Right cardiac atrium (tissue), 5 donors: ENCODE measurements around the gene TMEM178A. TPM values are rescaled to one million over a fixed set of nuclear protein-coding genes. Genes with fewer than 3 reads are reported as not detected.

Experiments used
- ATAC-seq, 2 donors: fragments of 200-7000 bp; cut with Tn5 transposase; one replicate each; pipeline versions ENCODE4 v1.8.0 to v1.9.1; 2020; ENCODE audit warnings: moderate library complexity in 2 of 2, mild to moderate bottlenecking in 1 of 2
- DNase-seq, 3 donors: peaks; one replicate each; pipeline ENCODE4 v3.0.0-alpha.2; 2020
- H3K27ac ChIP-seq: one replicate; pipeline ENCODE4 v1.5.1; 2013; ENCODE audit warnings: mild to moderate bottlenecking, low read length, control low read depth, moderate library complexity
- H3K27me3 ChIP-seq: one replicate; pipeline ENCODE4 v1.6.1; 2013; ENCODE audit not compliant: control insufficient read depth, insufficient read depth
- H3K4me1 ChIP-seq: one replicate; pipeline ENCODE4 v1.6.1; 2013; ENCODE audit warnings: low read length; ENCODE audit not compliant: control insufficient read depth, insufficient read depth
- H3K4me3 ChIP-seq: one replicate; pipeline ENCODE4 v1.5.1; 2013; ENCODE audit warnings: low read length, control low read depth
- H3K9me3 ChIP-seq: one replicate; pipeline ENCODE4 v1.6.1; 2013; ENCODE audit warnings: low read length; ENCODE audit not compliant: control insufficient read depth
- WGBS: extraction: QIAGEN DNeasy Blood & Tissue Kit; methylation state at CpG from one replicate; pipeline ENCODE4 v1.1.7; 2013; 5-methylcytosine and 5-hydroxymethylcytosine counted together
- intact Hi-C, 4 donors: fragments of 100-400 bp; cut with DNase I; formaldehyde crosslinking; loops; one replicate each; pipeline versions ENCODE4 v1.11.0 to v1.14.0; 2022 to 2023
- polyA plus RNA-seq: library from polyadenylated mRNA; stranded (reverse); fragments of 200-250 nt; gene quantifications from one replicate; pipeline ENCODE4 v1.2.3, GENCODE V29; 2013
- total RNA-seq, 4 donors: library from RNA; stranded (reverse); fragmentation: NEBNext Ultra II Directional; extraction: Animal tissue kit (Norgen Biotek cat#: 25700); gene quantifications; one replicate each; pipeline ENCODE4 v1.2.1, GENCODE V29; 2021
- donor health status: healthy with polysubstance abuse.
- donor health status: DM: no; HTN: yes; CAD: no.
- donor health status: DM: no; HTN: no; CAD: no.
- donor health status: DM: no; HTN: yes; CAD: no; lungs with severe emphysema.
- donor health status: DM: yes; HTN: yes; CAD: no.

TMEM178A gene
- total and polyA plus RNA-seq, 5 donors: 2.1 to 6.0 (median 4.5) TPM

- Histone ChIP-seq H3K27me3 (no peaks in the 10 kb centered on the region), H3K4me1 (peaks cover 3% of the 10 kb centered on the region), H3K27ac (no peak overlapping the region), H3K4me3 (no peak overlapping the region), H3K9me3 (no peaks in the 10 kb centered on the region)
- ATAC-seq (peak in 1 of 2 donors; percentile 46), DNase-seq (peak in 1 of 3 donors; percentile 33)
- intact Hi-C loops: no loop called here
- 63% methylated on average over 5 of the region's 5 CpGs for WGBS
These were observed 63.2 kb downstream of the TMEM178A start for GRCh38 chr2:39728941-39729351.

- H3K9me3 ChIP-seq: no peaks in the 10 kb centered on the region
- ATAC-seq (no peak), DNase-seq (no peak)
- H3K27ac ChIP-seq: no peak overlapping the region
- 82% methylated on average over 5 of the region's 5 CpGs for WGBS
- H3K4me1 ChIP-seq: peaks cover 3% of the 10 kb centered on the region
- intact Hi-C loops: no loop called here
- no peaks in the 10 kb centered on the region for H3K27me3 ChIP-seq
- no peak overlapping the region for H3K4me3 ChIP-seq
These were observed 64.6 kb downstream of the TMEM178A start for GRCh38 chr2:39730276-39730675.

DNA sequence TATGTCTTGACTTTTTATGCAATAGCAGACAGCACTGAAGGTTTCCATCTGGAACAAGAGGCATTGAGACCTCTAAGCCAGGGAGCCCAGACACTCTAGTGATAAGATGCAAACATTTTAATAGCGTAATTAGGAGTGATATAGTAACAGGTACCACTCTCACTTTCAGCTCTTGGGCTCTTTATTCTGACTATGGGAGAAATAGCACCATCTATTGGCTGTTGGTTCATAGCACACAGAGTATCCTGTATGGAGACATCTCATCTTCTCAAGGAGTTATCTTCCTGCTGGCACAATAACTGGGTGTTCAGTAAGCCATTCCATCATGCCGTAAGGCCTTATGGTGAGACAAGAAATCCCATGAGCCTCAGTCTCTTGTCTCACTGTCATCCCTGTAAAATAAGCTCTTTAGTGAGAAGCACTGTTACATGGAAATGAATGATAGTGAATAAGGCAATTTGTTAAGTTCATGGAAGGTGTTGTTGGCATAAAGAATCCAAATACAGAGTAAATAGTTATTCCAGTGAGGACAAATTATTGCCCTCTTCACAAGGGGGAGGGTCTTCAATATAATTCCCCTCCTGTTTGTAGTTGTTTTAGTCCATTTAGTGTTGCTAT lies 65.1 kb downstream of the TMEM178A start:
- Histone ChIP-seq H3K4me3 (no peak overlapping the region), H3K9me3 (no peaks in the 10 kb centered on the region), H3K27me3 (no peaks in the 10 kb centered on the region), H3K27ac (no peak overlapping the region), H3K4me1 (peaks cover 3% of the 10 kb centered on the region)
- peak; percentile 31 to 50 for ATAC-seq
- 84% methylated on average over 2 of the region's 2 CpGs for whole genome bisulfite sequencing
- intact Hi-C loops: no loop called here
- no peak for DNase-seq

DNA sequence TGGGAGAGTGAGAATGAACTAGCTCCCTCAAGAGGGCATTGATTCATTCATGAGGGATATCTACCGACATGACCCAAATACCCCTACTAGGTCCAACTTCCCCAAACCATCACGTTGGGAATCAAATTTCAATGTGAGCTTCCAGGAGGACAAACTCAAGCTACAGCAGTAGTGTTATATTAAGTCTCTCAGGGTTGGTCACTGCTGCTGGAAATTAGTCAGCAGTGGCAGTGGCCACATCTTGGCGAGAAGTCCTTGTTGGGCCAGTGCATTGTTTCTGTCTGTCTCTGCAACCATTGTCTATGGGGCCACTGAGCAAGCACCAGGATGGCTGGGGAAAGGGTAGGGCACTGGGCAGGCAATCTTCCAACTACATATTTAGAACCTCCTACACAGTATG lies 65.8 kb downstream of the TMEM178A start:
- Histone ChIP-seq H3K27me3 (no peaks in the 10 kb centered on the region), H3K4me3 (no peak overlapping the region), H3K4me1 (peaks cover 3% of the 10 kb centered on the region), H3K9me3 (no peaks in the 10 kb centered on the region), H3K27ac (no peak overlapping the region)
- 89% methylated on average over 3 of the region's 3 CpGs for WGBS
- intact Hi-C loops: no loop called here
- ATAC-seq (no peak), DNase-seq (no peak)

- peak in 1 of 2 donors; percentile 20 for ATAC-seq
- no peak overlapping the region for H3K4me3 ChIP-seq
- intact Hi-C loops: no loop called here
- no peak for DNase-seq
- no peak overlapping the region for H3K27ac ChIP-seq
- no peaks in the 10 kb centered on the region for H3K27me3 ChIP-seq
- H3K4me1 ChIP-seq: peaks cover 3% of the 10 kb centered on the region
- H3K9me3 ChIP-seq: no peaks in the 10 kb centered on the region
- WGBS: 88% methylated on average over 1 of the region's 1 CpG
These were observed 66.8 kb downstream of the TMEM178A start for GRCh38 chr2:39732482-39732881.

GRCh38 chr2:39733070-39733674 lies 67.5 kb downstream of the TMEM178A start:
- Histone ChIP-seq H3K9me3 (no peaks in the 10 kb centered on the region), H3K27ac (no peak overlapping the region), H3K4me3 (no peak overlapping the region), H3K27me3 (no peaks in the 10 kb centered on the region), H3K4me1 (peaks cover 4% of the 10 kb centered on the region)
- 97% methylated on average over 10 of the region's 10 CpGs for WGBS
- intact Hi-C loops: no loop called here
- DNase-seq: no peak
- no peak for ATAC-seq

- no peak for ATAC-seq
- intact Hi-C loops: no loop called here
- H3K27me3 ChIP-seq: no peaks in the 10 kb centered on the region
- peaks cover 5% of the 10 kb centered on the region for H3K4me1 ChIP-seq
- no peak overlapping the region for H3K27ac ChIP-seq
- DNase-seq: no peak
- H3K4me3 ChIP-seq: no peak overlapping the region
- no peaks in the 10 kb centered on the region for H3K9me3 ChIP-seq
These were observed 68.7 kb downstream of the TMEM178A start for GRCh38 chr2:39734445-39734844.

DNA sequence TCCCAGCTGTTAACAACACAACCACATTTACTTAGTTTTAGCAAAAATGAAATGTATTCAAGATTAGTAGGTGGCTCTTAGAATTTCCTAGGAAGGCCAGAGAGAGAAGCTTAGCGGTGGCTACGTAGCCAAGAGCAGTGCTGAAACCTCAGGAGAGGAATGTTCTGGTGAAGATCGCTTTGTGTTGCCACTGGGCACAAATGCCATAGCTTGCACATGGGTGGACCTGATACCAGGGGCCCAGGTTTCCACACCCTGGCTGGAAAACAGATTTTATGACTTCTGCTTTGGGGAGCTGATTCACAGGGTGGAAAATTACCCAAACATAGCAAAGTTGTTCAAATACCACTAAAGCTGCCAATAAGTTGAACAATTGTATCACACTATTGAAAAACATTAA lies 69.9 kb downstream of the TMEM178A start:
- intact Hi-C loops: no loop called here
- Histone ChIP-seq H3K4me3 (no peak overlapping the region), H3K27me3 (no peaks in the 10 kb centered on the region), H3K27ac (no peak overlapping the region), H3K9me3 (no peaks in the 10 kb centered on the region), H3K4me1 (peaks cover 7% of the 10 kb centered on the region)
- no peak for ATAC-seq
- WGBS: 95% methylated on average over 3 of the region's 3 CpGs
- DNase-seq: no peak

- no peak for ATAC-seq
- Histone ChIP-seq H3K27me3 (no peaks in the 10 kb centered on the region), H3K9me3 (no peaks in the 10 kb centered on the region), H3K4me3 (no peak overlapping the region), H3K4me1 (peaks cover 7% of the 10 kb centered on the region), H3K27ac (no peak overlapping the region)
- 75% methylated on average over 6 of the region's 6 CpGs for WGBS
- intact Hi-C loops: no loop called here
- no peak for DNase-seq
These were observed 70.9 kb downstream of the TMEM178A start for GRCh38 chr2:39736640-39737039.

GRCh38 chr2:39737661-39738060 lies 71.9 kb downstream of the TMEM178A start:
- H3K9me3 ChIP-seq: no peaks in the 10 kb centered on the region
- intact Hi-C loops: no loop called here
- no peaks in the 10 kb centered on the region for H3K27me3 ChIP-seq
- DNase-seq (peak in 2 of 3 donors; percentile 25 to 42), ATAC-seq (peak; percentile 62 to 73)
- 66% methylated on average over 8 of the region's 8 CpGs for WGBS
- no peak overlapping the region for H3K4me3 ChIP-seq
- peaks cover 7% of the 10 kb centered on the region for H3K4me1 ChIP-seq
- H3K27ac ChIP-seq: no peak overlapping the region

- no peak overlapping the region for H3K27ac ChIP-seq
- no peak for ATAC-seq
- intact Hi-C loops: no loop called here
- H3K27me3 ChIP-seq: no peaks in the 10 kb centered on the region
- 76% methylated on average over 2 of the region's 2 CpGs for WGBS
- H3K4me1 ChIP-seq: peaks cover 7% of the 10 kb centered on the region
- H3K9me3 ChIP-seq: no peaks in the 10 kb centered on the region
- no peak overlapping the region for H3K4me3 ChIP-seq
- no peak for DNase-seq
These were observed 73.2 kb downstream of the TMEM178A start for GRCh38 chr2:39738936-39739335.
